ENCODE data around the gene CFAP70.

Gene CFAP70

GRCh38 chr10:73307203-73307800 is 51.4 kb downstream of the CFAP70 start:
- no peaks in the 10 kb centered on the region for H3K36me3 ChIP-seq (replicated peaks; ENCODE audit: low read depth, low read length)
- H3K4me1 ChIP-seq (ENCODE audit: low read length): no peaks in the 10 kb centered on the region
- H3K4me3 ChIP-seq (ENCODE audit: low read length): no peak overlapping the region
- H3K9ac ChIP-seq (ENCODE audit: low read length): no peak overlapping the region
- peaks cover 7% of the 10 kb centered on the region; the same call in 1 of the 2 replicates for H3K9me3 ChIP-seq (ENCODE audit: insufficient read depth, low read length)
- H3K79me2 ChIP-seq (ENCODE audit: low read length): no peaks in the 10 kb centered on the region
- TF ChIP-seq CTCF (IDR thresholded peaks at IDR 0.05; ENCODE audit: low read depth, low read length) (no peak), EZH2phosphoT487 (IDR thresholded peaks at IDR 0.05; ENCODE audit: low read depth) (no peak)
- no peak overlapping the region for H3K27ac ChIP-seq (ENCODE audit: low read length)
- no peaks in the 10 kb centered on the region for H4K20me1 ChIP-seq (ENCODE audit: insufficient read depth, low read length)
- H3K4me2 ChIP-seq (ENCODE audit: low read length): no peak overlapping the region
- H2AFZ ChIP-seq (ENCODE audit: low read depth, low read length): no peak overlapping the region
- H3K27me3 ChIP-seq (ENCODE audit: low read depth, low read length): no peaks in the 10 kb centered on the region

GRCh38 chr10:73306171-73306708 is 52.4 kb downstream of the CFAP70 start:
- TF ChIP-seq EZH2phosphoT487 (IDR thresholded peaks at IDR 0.05; ENCODE audit: low read depth): no peak
- no peak for TF ChIP-seq CTCF (IDR thresholded peaks at IDR 0.05; ENCODE audit: low read depth, low read length)
- H3K27ac ChIP-seq (ENCODE audit: low read length): no peak overlapping the region
- peaks cover 7% of the 10 kb centered on the region; the same call in 1 of the 2 replicates for H3K9me3 ChIP-seq (ENCODE audit: insufficient read depth, low read length)
- H3K36me3 ChIP-seq (replicated peaks; ENCODE audit: low read depth, low read length): no peaks in the 10 kb centered on the region
- H3K79me2 ChIP-seq (ENCODE audit: low read length): no peaks in the 10 kb centered on the region
- H3K27me3 ChIP-seq (ENCODE audit: low read depth, low read length): no peaks in the 10 kb centered on the region
- H4K20me1 ChIP-seq (ENCODE audit: insufficient read depth, low read length): no peaks in the 10 kb centered on the region
- H3K4me1 ChIP-seq (ENCODE audit: low read length): no peaks in the 10 kb centered on the region
- H2AFZ ChIP-seq (ENCODE audit: low read depth, low read length): no peak overlapping the region
- H3K4me2 ChIP-seq (ENCODE audit: low read length): no peak overlapping the region
- no peak overlapping the region for H3K9ac ChIP-seq (ENCODE audit: low read length)
- H3K4me3 ChIP-seq (ENCODE audit: low read length): no peak overlapping the region

- H3K4me3 ChIP-seq (ENCODE audit: low read length): no peak overlapping the region
- no peaks in the 10 kb centered on the region for H3K36me3 ChIP-seq (replicated peaks; ENCODE audit: low read depth, low read length)
- H2AFZ ChIP-seq (ENCODE audit: low read depth, low read length): no peak overlapping the region
- peaks cover 6% of the 10 kb centered on the region; the same call in 1 of the 2 replicates for H3K27me3 ChIP-seq (ENCODE audit: low read depth, low read length)
- TF ChIP-seq EZH2phosphoT487 (IDR thresholded peaks at IDR 0.05; ENCODE audit: low read depth) (no peak), CTCF (IDR thresholded peaks at IDR 0.05; ENCODE audit: low read depth, low read length) (no peak)
- no peaks in the 10 kb centered on the region for H4K20me1 ChIP-seq (ENCODE audit: insufficient read depth, low read length)
- no peak overlapping the region for H3K27ac ChIP-seq (ENCODE audit: low read length)
- H3K9me3 ChIP-seq (ENCODE audit: insufficient read depth, low read length): no peaks in the 10 kb centered on the region
- no peak overlapping the region for H3K4me2 ChIP-seq (ENCODE audit: low read length)
- no peaks in the 10 kb centered on the region; the same call in 1 of the 2 replicates for H3K4me1 ChIP-seq (ENCODE audit: low read length)
- H3K79me2 ChIP-seq (ENCODE audit: low read length): no peaks in the 10 kb centered on the region
- no peak overlapping the region for H3K9ac ChIP-seq (ENCODE audit: low read length)
Observed at GRCh38 chr10:73296946-73297345, 61.7 kb downstream of the CFAP70 start.

- H3K9ac ChIP-seq (ENCODE audit: low read length): no peak overlapping the region
- no peak overlapping the region for H3K4me2 ChIP-seq (ENCODE audit: low read length)
- peaks cover 6% of the 10 kb centered on the region; the same call in 1 of the 2 replicates for H3K27me3 ChIP-seq (ENCODE audit: low read depth, low read length)
- no peak overlapping the region for H3K27ac ChIP-seq (ENCODE audit: low read length)
- no peaks in the 10 kb centered on the region for H3K36me3 ChIP-seq (replicated peaks; ENCODE audit: low read depth, low read length)
- no peak overlapping the region for H2AFZ ChIP-seq (ENCODE audit: low read depth, low read length)
- TF ChIP-seq EZH2phosphoT487 (IDR thresholded peaks at IDR 0.05; ENCODE audit: low read depth): no peak
- no peak for TF ChIP-seq CTCF (IDR thresholded peaks at IDR 0.05; ENCODE audit: low read depth, low read length)
- H3K4me3 ChIP-seq (ENCODE audit: low read length): no peak overlapping the region
- no peaks in the 10 kb centered on the region for H3K79me2 ChIP-seq (ENCODE audit: low read length)
- H3K9me3 ChIP-seq (ENCODE audit: insufficient read depth, low read length): no peaks in the 10 kb centered on the region
- H3K4me1 ChIP-seq (ENCODE audit: low read length): no peaks in the 10 kb centered on the region; the same call in 1 of the 2 replicates
- no peaks in the 10 kb centered on the region for H4K20me1 ChIP-seq (ENCODE audit: insufficient read depth, low read length)
Observed at GRCh38 chr10:73293461-73293860, 65.2 kb downstream of the CFAP70 start.
